GM18498 (cell line): ENCODE results near the gene BCAT1.
"Not testable (repeated sequence)": the region's sequence is repeated elsewhere in the genome, so short reads cannot be mapped to it uniquely, and the experiment has no call there.

Source experiments
- ATAC-seq: cut with Tn5 transposase; IDR thresholded peaks from one replicate; pipeline ENCODE4 v1.9.1; 2021; ENCODE audit warnings: mild to moderate bottlenecking, moderate library complexity; ENCODE audit not compliant: unreplicated experiment

The BCAT1 gene

GRCh38 chr12:24928533-24929306 is 20.2 kb downstream of the BCAT1 start:
- not testable (repeated sequence) for ATAC-seq

DNA sequence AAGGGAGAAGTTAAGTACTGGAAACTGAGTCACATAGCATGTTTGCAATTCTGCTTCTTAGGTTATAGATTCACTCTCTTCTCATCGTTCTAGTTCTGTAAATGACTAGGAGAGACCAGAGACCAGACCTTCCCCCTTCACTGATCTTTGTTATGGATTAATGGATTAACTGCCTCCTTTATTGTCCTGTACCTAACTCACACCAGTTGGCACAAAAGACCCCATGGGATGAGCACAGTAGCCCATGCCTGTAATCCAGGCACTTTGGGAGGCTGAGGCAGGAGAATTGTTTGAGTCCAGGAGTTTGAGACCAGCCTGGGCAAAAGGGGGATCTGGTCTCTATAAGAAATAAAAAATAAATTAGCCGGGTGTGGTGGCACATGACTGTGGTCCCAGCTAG is 20.8 kb downstream of the BCAT1 start:
- ATAC-seq = no peak

- ATAC-seq = not testable (repeated sequence)
These were observed 22.8 kb downstream of the BCAT1 start for GRCh38 chr12:24926080-24926479.

DNA sequence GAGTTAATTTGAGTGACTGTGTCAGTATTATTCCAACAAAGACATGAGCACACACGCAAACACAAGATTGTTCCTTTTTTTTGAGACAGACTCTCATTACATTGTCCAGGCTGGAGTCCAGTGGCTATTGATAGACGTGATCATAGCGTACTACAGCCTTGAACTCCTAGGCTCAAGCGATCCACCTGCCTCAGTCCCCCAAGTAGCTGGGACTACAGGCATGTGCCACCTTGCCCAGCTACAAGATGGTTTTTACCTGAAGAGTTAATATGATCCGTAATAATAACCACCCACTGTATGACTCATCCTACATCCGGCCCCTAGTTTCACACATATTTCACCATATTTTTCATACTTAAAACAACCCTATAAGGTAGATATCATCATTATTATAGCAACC is 26.8 kb downstream of the BCAT1 start:
- no peak for ATAC-seq

GRCh38 chr12:24921251-24922038 is 27.5 kb downstream of the BCAT1 start:
- no peak for ATAC-seq

DNA sequence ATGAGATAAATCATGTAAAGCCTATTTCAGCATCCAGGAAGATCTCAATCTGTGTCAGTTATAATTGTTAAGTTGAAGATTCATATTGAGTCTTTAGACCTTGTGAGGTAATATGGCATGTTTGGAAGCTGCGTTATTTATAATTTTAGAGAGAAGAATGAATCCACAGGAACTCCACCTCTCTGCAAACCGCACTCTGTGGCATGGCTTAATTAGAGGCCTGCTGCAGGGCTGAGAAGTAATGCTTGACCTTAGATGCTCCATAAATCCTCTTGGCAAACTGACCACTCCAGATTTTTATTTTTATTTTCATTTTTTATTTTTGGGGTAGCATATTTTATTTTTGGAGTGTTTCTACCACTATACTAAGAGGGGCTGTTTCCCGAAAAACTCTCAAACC is 28.8 kb downstream of the BCAT1 start:
- ATAC-seq = no peak

DNA sequence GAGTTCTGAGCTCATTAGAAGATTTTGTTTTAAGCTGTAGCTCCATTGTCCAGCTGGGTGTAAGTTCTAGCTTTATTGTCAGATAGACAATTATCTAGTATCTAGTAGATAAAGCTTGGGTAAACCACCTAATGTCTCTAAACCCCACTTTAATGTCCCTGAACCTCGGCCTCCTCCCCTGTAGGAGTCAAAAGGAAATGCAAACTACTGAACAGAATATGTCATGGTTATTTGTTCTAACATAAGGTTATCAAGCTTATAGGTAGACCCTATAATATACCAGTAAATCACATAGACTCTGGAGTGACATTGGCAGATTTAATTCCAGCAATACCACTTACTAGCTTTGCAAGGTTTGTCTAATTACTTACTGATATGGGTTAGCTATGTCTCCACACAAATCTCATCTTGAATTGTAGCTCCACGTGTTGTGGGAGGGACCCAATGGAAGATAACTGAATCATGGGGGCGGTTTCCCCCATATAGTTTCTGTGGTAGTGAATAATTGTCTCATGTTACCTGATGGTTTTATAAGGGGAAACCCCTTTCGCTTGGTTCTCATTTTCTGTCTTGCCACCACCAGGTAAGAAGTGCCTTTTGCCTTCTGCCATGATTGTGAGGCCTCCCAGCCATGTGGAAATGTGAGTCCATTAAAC is 29.4 kb downstream of the BCAT1 start:
- no peak for ATAC-seq

GRCh38 chr12:24918596-24918995 is 30.3 kb downstream of the BCAT1 start:
- no peak for ATAC-seq

DNA sequence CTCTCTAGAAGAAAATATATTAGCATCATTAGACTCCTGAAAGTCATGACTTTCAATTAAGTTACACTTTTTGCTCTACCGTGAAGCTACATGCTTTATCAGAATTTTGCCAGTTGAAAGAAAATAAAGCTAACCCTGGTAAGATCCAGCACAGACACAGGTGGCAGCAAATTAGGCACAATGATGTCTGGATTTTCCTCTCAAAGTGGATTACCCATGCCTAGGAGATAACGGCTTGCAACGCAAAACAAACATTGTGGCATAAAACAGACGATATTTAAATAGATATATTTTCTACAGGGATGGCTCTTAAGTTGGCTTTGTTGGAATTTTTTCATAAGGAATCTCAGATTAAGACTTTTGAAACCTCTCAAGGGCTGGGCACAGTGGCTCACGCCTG is 33.4 kb downstream of the BCAT1 start:
- no peak for ATAC-seq

GRCh38 chr12:24913953-24914352 is 34.9 kb downstream of the BCAT1 start:
- no peak for ATAC-seq

DNA sequence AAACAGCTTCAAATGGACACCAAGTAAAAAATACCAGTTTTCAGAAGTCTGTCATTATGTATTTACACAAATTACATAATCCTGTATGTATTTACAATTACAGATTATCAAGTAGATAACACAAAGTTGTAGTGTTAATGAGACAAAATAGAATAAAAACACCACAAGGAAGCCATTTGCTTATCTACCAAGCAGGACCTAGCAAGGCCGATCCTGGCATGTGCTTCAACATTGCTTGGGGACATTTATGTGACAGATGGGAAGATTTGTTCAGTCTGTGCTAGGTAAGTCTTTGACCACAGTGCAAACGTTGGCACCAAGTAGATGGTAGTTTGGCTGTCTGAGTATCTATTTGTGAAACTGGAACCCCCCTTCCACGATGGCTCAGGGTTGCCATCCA is 35.8 kb downstream of the BCAT1 start:
- ATAC-seq = no peak

- no peak for ATAC-seq
These were observed 37.6 kb downstream of the BCAT1 start for GRCh38 chr12:24911271-24911791.

GRCh38 chr12:24910192-24910591 is 38.7 kb downstream of the BCAT1 start:
- not testable (repeated sequence) for ATAC-seq

DNA sequence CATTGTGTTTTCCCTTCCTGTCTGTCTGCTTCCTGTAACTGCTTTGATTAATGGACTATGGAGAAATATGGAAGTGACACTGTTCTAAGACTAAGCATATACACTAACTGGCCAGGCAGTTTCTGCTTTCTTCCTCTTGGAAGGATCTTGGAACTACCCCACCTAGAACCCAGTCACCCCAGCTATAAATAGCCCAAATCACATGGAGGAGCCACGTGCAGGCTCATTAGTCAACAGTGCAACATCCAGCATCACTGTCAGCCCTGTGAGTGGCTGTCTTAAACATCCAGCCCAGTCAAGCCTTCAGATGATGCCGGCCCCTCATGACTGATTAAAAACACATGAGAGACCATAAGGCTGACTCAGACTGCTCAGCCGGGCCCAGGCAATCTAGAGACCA is 39.2 kb downstream of the BCAT1 start:
- no peak for ATAC-seq

- no peak for ATAC-seq
These were observed 41.4 kb downstream of the BCAT1 start for GRCh38 chr12:24907464-24907863.

GRCh38 chr12:24906141-24906540 is 42.8 kb downstream of the BCAT1 start:
- ATAC-seq = no peak

- ATAC-seq = no peak
These were observed 43.5 kb downstream of the BCAT1 start for GRCh38 chr12:24905431-24905830.

DNA sequence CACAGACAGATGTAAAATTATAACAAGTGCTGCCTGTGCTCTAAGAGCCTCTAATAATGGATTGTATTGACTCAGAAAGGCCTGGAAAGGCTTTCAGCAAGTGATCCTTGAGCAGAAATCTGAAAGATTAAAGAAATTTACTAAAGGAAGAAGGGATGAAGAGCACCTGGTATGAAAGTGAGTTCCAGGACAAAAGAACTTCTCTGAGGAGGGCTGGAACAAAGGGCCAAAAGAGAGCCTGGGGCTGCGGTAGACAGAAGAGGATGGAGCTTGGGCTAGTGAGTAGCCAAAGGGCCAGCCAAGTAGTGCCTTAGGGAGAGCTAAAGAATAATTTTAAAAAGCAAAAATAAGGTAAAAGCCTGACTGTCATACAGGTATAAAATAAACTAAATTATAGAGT is 44.0 kb downstream of the BCAT1 start:
- no peak for ATAC-seq

- no peak for ATAC-seq
These were observed 45.4 kb downstream of the BCAT1 start for GRCh38 chr12:24903329-24904088.

- ATAC-seq = peak; percentile 59
These were observed 46.2 kb downstream of the BCAT1 start for GRCh38 chr12:24902511-24903328.
